ENCODE results near the gene GRK5.

DNA sequence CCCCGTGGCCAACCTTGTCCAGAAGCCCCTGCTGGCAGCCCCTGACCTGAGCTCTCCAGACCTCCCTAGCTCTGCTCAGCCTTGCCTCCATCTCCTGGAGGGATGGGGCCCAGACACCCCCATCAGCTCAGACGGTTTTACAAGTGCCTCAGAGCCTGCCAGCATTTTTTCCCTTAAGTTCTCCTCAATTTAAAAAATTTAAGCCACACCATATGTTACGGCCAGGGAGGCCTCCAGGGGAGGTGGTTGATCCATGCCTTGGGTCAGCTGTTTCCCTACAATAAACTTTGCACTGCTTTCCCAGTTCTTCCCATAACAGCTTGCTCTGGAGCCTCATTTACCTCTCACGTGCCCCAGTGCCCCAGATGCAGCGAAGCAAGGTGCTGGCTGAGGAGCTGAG, 191.6 kb downstream of the GRK5 start:
- TF ChIP-seq CTCF (IDR thresholded peaks at IDR 0.05): no peak
- no peak for TF ChIP-seq EP300 (IDR thresholded peaks at IDR 0.05)
- no peak for TF ChIP-seq POLR2A (IDR thresholded peaks at IDR 0.05)

Measured in sigmoid colon (tissue), 4 donors.